T47D (cell line): Measurements from ENCODE around the gene SERPINF2.
A peak's percentile ranks its signal among the peaks of the same experiment; 100 is the strongest.
"Not testable (repeated sequence)": the region's sequence is repeated elsewhere in the genome, so short reads cannot be mapped to it uniquely, and the experiment has no call there.

Experiments
- DNase-seq, 2 experiments: peaks; one replicate each; pipeline versions ENCODE4 v3.0.0 to v3.0.0-alpha.2; 2011 to 2012; ENCODE audit warnings: low read depth in 1 of 2, low spot score in 1 of 2
- JUND ChIP-seq: IDR thresholded peaks from 2 replicates; pipeline ENCODE4 v1.6.1; 2012; ENCODE audit warnings: low read depth
- in situ Hi-C: cut with HindIII; loops from 2 replicates; pipeline ENCODE4 v1.10.0; 2016; ENCODE audit warnings: low sequenced_read_pairs, low pct_unique_long_range_greater_than_20kb

Gene SERPINF2

DNA sequence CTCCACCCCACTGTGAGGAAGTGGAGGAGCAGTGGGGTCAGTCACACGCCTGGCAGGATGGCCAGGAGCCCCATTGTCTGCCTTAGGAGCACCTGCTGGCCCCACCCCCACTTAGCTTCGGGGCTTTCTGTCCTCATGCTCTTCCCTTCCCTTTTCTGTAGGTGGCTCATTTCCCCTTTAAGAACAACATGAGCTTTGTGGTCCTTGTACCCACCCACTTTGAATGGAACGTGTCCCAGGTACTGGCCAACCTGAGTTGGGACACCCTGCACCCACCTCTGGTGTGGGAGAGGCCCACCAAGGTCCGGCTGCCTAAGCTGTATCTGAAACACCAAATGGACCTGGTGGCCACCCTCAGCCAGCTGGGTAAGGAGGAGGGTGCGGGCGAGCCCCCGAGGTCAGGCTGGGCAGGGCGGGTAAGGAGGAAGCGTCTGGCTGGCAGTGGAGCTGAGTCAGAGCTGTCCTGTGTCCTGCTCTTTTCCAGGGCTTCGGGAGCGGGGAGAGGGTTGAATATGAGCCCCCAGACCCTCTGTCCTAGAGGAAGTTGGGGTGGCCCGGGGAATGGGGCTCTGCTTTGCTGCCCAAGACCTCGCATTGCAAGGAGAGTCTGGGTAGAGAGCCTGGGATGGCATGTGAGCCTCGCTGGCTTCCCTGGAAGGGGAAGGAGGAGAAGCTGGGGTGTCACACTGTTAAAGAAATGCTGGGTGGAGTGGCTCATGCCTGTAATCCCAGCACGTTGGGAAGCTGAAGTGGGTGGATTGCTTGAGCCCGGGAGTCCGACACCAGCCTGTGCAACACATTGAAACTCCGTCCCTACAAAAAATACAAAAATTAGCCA, 10.0 kb downstream of the SERPINF2 start:
- in situ Hi-C loops: no loop called here
- no peak for TF ChIP-seq JUND
- peak in 1 of 2 experiments; percentile 27 for DNase-seq

DNA sequence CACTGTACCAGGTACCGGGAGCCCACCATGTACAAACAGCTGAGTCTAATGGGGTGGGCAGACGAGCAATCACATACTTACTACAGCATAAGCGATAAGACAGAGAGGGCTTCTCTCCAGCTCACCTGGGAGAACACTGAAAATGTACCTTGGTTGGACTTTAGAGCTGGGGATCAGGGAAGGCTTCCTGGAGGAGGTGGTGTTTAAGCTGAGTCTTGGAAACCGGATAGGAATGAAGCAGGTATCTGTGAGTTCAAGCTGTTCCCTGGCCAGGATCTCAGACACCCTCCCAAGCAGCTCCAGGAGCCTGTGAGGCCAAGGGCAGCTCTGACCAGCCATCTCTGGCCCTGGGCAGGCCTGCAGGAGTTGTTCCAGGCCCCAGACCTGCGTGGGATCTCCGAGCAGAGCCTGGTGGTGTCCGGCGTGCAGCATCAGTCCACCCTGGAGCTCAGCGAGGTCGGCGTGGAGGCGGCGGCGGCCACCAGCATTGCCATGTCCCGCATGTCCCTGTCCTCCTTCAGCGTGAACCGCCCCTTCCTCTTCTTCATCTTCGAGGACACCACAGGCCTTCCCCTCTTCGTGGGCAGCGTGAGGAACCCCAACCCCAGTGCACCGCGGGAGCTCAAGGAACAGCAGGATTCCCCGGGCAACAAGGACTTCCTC, 11.2 kb downstream of the SERPINF2 start:
- in situ Hi-C loops: no loop called here
- no peak for DNase-seq
- TF ChIP-seq JUND: no peak

DNA sequence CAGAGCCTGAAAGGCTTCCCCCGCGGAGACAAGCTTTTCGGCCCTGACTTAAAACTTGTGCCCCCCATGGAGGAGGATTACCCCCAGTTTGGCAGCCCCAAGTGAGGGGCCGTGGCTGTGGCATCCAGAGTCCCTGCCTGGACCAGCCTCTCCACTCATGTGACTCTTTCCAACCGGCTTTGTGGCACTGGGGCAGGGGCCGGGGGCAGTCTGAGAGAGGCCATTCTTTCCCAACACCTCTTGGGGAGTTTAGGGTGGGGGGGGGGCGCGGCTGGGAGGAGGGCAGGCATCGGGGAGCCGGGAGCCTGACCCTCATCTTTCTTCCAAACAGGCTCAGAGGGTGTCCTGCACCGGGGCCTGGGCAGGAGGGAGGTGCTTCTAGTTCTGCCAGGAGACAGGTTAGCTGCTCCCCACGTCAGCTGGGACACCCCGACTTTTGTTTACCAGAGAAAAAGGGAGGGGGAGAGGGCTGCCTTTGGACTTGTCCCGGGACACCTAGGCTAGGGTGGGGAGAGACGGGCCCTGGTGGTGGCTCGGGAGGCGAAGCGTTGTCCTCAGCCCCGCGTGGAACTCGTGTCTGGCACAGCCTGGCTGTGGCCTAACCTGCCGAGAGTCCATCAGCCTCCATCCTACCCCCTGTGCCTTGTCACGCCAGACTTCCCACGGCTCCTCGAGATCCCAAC, 11.9 kb downstream of the SERPINF2 start:
- in situ Hi-C loops: no loop called here

DNA sequence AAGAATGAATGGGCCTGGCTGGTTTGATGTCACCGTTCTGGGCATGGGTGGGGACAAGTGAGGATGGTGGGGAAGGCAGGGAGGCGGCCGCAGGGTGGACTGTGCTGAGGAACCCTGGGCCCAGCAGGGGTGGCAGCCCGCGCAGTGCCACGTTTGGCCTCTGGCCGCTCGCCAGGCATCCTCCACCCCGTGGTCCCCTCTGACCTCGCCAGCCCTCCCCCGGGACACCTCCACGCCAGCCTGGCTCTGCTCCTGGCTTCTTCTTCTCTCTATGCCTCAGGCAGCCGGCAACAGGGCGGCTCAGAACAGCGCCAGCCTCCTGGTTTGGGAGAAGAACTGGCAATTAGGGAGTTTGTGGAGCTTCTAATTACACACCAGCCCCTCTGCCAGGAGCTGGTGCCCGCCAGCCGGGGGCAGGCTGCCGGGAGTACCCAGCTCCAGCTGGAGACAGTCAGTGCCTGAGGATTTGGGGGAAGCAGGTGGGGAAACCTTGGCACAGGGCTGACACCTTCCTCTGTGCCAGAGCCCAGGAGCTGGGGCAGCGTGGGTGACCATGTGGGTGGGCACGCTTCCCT, 12.7 kb downstream of the SERPINF2 start:
- TF ChIP-seq JUND: no peak
- no peak for DNase-seq
- in situ Hi-C loops: no loop called here

More for the DNA sequence above, 11.9 kb downstream of the SERPINF2 start:
- TF ChIP-seq JUND: no peak
- no peak for DNase-seq

DNA sequence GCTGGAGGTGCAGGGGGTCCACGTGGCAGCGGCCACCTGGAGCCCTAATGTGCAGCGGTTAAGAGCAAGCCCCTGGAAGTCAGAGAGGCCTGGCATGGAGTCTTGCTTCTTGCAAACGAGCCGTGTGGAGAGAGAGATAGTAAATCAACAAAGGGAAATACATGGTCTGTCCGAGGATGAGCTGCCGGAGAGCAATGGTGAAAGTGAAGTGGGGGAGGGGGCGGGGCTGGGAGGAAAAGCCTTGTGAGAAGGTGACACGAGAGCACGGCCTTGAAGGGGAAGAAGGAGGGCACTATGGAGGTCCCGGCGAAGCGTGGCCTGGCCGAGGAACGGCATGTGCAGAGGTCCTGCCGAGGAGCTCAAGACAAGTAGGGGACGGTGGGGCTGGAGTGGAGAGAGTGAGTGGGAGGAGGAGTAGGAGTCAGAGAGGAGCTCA, 13.2 kb downstream of the SERPINF2 start:
- in situ Hi-C loops: no loop called here
- TF ChIP-seq JUND: no peak
- DNase-seq: no peak

DNA sequence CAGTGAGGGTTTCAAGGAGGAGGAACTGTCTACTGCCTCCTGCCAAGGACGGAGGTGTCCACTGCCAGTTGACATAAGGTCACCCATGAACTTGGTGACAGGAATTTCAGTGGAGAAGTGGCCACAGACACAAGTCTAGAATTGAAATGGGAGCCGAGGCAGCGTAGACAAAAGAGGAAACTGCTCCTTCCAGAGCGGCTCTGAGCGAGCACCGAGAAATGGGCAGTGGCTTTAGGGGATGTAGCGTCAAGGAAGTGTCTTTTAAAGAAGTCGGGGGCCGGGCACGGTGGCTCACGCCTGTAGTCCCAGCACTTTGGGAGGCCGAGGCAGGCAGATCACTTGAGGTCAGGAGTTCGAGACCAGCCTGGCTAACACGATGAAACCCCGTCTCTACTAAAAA, 16.1 kb downstream of the SERPINF2 start:
- no peak for DNase-seq
- TF ChIP-seq JUND: no peak
- in situ Hi-C loops: no loop called here

DNA sequence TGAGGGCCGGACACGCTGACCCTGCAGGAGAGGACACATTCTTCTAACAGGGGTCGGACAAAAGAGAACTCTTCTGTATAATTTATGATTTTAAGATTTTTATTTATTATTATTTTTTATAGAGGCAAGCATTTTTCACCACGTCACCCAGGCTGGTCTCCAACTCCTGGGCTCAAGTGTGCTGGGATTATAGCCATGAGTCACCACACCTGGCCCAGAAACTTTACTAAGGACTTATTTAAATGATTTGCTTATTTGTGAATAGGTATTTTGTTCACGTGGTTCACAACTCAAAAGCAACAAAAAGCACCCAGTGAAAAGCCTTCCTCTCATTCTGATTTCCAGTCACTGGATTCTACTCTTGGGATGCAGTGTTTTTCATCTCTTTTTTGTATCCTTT, 16.9 kb downstream of the SERPINF2 start:
- TF ChIP-seq JUND: no peak
- no peak for DNase-seq
- in situ Hi-C loops: no loop called here

DNA sequence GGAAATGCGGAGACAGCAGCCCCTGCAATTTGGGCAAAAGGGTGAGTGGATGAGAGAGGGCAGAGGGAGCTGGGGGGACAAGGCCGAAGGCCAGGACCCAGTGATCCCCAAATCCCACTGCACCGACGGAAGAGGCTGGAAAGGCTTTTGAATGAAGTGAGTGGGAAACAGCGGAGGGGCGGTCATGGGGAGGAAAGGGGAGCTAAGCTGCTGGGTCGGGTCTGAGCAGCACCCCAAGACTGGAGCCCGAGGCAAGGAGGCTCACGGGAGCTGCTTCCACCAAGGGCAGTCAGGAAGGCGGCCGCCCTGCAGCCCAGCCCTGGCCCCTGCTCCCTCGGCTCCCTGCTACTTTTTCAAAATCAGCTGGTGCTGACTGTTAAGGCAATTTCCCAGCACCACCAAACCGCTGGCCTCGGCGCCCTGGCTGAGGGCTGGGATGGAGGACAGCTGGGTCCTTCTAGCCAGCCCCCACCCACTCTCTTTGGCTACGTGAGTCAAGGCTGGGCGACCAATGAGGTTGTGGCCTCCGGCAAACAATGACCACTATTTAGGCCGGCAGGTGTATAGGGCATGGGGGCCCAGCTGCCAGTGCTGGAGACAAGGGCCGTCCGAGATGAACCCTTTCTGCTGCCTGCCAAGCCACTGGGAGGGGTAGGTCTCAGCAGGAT, 19.7 kb downstream of the SERPINF2 start:
- TF ChIP-seq JUND: no peak
- in situ Hi-C loops: no loop called here
- no peak for DNase-seq

DNA sequence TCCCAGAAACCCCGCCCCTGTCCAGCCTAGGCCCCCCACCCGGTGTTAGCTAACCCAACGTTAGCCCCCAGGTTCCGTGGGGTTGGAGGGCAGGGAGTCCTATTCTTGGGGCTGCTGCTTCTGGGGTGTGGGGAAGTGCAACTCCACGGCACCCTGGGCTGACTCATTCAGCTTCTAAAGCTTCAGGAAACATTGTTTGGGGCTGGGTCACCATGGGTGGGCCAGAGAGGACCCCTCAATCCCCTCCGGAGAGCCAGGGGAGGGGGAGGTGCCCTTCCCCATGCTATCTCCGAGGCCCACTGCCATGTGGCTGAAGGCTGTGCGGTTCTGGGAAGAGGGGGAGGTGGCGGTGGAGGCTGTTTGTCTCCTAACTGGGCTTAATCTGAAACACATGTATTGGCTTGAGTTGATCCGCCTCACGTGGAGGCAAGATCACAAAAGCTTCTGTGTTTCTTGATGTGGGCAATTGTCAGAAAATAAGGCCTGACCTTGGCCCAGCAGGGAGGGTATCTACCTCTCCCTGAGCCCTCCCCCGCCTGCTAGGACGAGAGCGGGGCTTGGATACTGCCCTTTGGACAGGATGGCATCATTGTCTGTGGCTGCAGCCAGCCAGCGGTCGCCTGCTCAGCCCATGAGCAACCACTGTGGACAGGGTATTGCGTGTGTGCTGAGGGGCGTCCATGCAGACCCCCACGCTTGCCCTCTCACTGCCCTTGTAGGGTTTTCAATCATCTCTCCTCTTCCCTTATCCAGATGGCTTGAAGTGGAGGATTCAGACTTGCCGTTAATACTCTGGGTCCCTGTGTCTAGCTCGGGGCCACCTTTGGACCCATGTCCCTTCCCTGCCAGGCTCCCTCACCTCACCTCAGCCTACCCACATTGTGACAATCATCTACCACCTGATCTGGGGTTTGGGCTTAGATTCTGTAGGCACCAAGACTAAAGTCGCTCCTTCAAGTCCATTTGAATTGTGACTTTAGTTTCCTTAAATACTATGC, 20.5 kb downstream of the SERPINF2 start:
- TF ChIP-seq JUND: no peak
- in situ Hi-C loops: no loop called here
- no peak for DNase-seq

DNA sequence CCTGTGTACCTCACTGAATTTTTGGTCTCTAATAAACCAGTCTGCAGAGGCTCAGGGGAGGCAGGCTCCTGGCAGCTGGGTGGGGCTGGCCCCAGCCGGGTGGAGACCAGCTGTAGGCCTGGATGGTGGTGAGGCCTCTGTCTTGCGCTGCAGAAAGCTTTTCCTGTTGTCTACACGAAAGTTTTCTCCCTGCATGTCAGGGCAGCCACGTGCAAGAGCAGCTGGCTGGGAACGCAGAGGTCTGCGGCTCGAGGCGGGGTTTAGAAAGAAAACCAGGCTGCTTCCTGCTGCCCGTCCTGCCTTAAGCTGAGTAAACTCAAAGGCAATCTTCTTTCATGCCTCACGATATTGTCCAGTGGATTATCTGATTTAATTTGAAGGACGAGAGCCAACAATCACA, 21.6 kb downstream of the SERPINF2 start:
- in situ Hi-C loops: no loop called here
- no peak for TF ChIP-seq JUND
- no peak for DNase-seq

DNA sequence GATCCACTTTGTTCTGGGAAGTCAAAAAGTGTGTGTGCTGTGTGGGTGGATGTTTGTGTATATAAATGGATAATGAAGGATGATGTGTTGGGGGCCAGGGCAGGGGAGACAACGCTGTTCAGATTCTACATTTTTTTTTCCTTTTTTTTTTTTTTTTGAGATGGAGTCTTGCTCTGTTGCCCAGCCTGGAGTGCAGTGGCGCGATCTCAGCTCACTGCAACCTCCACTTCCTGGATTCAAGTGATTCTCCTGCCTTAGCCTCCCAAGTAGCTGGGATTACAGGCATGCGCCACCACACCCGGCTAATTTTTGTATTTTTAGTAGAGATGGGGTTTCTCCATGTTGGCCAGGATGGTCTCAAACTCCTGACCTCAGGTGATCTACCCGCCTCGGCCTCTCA, 22.0 kb downstream of the SERPINF2 start:
- DNase-seq, in situ Hi-C loops: not testable (repeated sequence)

DNA sequence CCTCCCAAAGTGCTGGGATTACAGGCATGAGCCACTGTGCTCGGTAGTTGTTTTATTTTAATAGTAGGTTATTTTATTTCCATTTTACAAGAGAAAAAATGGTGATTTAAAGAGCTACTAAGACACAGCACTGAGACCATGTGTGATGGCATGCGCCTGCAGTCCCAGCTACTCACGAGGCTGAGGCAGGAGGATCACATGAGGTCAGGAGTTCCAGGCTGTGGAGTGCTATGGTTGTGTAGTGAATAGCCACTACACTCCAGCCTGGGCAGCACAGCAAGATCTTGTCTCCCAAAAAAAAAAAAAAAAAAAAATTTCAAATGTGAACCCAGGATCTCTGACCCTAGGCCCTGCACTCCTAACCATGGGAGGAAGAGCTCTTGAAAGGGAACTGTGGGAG, 22.9 kb downstream of the SERPINF2 start:
- in situ Hi-C loops: no loop called here
- no peak for DNase-seq
- TF ChIP-seq JUND: no peak
